ENCODE results near the gene HIVEP2. TPM values are rescaled to one million over a fixed set of nuclear protein-coding genes. Genes with fewer than 3 reads are reported as not detected.
A peak's percentile ranks its signal among the peaks of the same experiment; 100 is the strongest.

Gene HIVEP2
- total and polyA plus RNA-seq, 2 of the 4 experiments (the other 2 are of a cell fraction) = 4.3 to 11.3 TPM

DNA sequence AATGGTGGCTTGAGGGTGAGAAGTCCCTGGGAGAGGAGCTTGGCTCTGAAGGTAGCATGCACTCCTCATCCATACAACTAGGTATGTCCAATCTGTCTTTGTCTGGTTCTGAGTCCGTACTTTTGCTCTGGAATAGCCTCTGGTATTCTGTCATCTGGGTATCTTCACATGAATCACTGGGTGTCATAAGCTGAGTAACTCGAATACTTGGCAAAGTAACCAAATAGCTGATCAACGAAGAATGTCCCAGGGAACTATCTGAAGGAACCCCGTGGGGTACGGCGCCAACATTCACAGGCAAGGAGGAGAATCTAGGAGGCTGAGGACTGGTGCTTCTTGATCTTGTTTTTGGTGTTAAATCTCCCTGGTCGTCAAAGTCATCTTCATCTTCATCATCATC, 184.8 kb downstream of the HIVEP2 start:
- no peak overlapping the region for H3K9ac ChIP-seq (ENCODE audit: low read depth, low read length)
- in situ Hi-C loops (cut with MboI; ENCODE audit: low sequenced_read_pairs) = no loop called here
- WGBS, 2 experiments (ENCODE audit: extremely low coverage in 2 of 2, insufficient read length in 1 of 2) = 20% methylated on average over 1 of the region's 7 CpGs; no CpG with 5 or more reads in 1 of the 2 experiments

More for the DNA sequence above, 184.8 kb downstream of the HIVEP2 start:
- Histone ChIP-seq H2BK5ac (ENCODE audit: low read depth, low read length, poor library complexity, severe bottlenecking) (no peak overlapping the region), H3K23ac (ENCODE audit: low read depth, low read length) (no peak overlapping the region), H3K14ac (replicated peaks; ENCODE audit: low read depth, low read length) (no peak overlapping the region), H2BK120ac (ENCODE audit: low read depth, low read length) (no peak overlapping the region), H3K4ac (ENCODE audit: low read depth, low read length) (no peak overlapping the region), H3K4me2 (ENCODE audit: low read depth, low read length) (no peak overlapping the region), H3K27ac (ENCODE audit: insufficient read depth, low read length) (no peak overlapping the region), H2BK20ac (ENCODE audit: low read depth, low read length) (no peak overlapping the region), H3K4me3 (ENCODE audit: insufficient read depth, low read depth, low read length) (no peak overlapping the region), H3K9me3 (ENCODE audit: control insufficient read depth, insufficient read depth, low read length) (no peaks in the 10 kb centered on the region), H4K8ac (ENCODE audit: low read depth in 2 of 2, low read length in 2 of 2) (no peak overlapping the region), H3K4me1 (ENCODE audit: control insufficient read depth, insufficient read depth, low read length) (peaks cover 7% of the 10 kb centered on the region), H4K91ac (ENCODE audit: insufficient read depth, low read depth, low read length) (no peak overlapping the region), H3K9me1 (ENCODE audit: insufficient read depth, low read length) (0 out of 2 replicates have a peak, but pooled peaks cover 2% of the 10 kb centered on the region), H3K56ac (ENCODE audit: extremely low read depth, insufficient read depth, low read length) (no peak overlapping the region), H4K5ac (ENCODE audit: low read depth, low read length) (no peak overlapping the region), H2BK15ac (ENCODE audit: low read depth, low read length) (no peak overlapping the region), H4K20me1 (ENCODE audit: insufficient read depth, low read length) (no peaks in the 10 kb centered on the region), H2AK5ac (ENCODE audit: low read depth, low read length) (no peak overlapping the region), H3K79me1 (ENCODE audit: low read depth in 1 of 2, low read length in 2 of 2) (peaks cover 19 to 28% of the 10 kb centered on the region in 2 experiments; a peak in 3 of 4 replicates), H2AFZ (replicated peaks; ENCODE audit: low read length, poor library complexity) (no peak overlapping the region), H3K36me3 (ENCODE audit: control insufficient read depth, insufficient read depth, low read length) (peaks cover 19% of the 10 kb centered on the region), H2AK9ac (replicated peaks; ENCODE audit: low read depth, low read length, poor library complexity) (no peak overlapping the region), H3K27me3 (ENCODE audit: control insufficient read depth, insufficient read depth, low read length) (no peaks in the 10 kb centered on the region), H3K18ac (ENCODE audit: low read depth, low read length) (no peak overlapping the region)
- dilution Hi-C loops (cut with HindIII; ENCODE audit: low sequenced_read_pairs, unreplicated experiment) = no loop called here
- intact Hi-C loops (cut with micrococcal nuclease) = no loop called here
- DNase-seq (peak; percentile 57), ATAC-seq (ENCODE audit: low read depth) (no peak)
- TF ChIP-seq SMC3 (IDR thresholded peaks at IDR 0.05; ENCODE audit: low read depth, low read length) = no peak
- no peak for TF ChIP-seq BHLHE40 (IDR thresholded peaks at IDR 0.05; ENCODE audit: low read depth, low read length)
- TF ChIP-seq ELK1 (IDR thresholded peaks at IDR 0.05; ENCODE audit: borderline replicate concordance, low read depth, low read length) = no peak
- ChIA-PET POLR2A (ENCODE audit: unreplicated experiment) (no interaction called here), CTCF (no interaction called here)
- BruUV-seq (replicated peaks) = no TSS peak
